WTC11 (cell line): ENCODE results near the gene CIT. TPM values are rescaled to one million over a fixed set of nuclear protein-coding genes. Genes with fewer than 3 reads are reported as not detected.

ENCODE experiments used
- ATAC-seq: fragments of 200-7000 bp; cut with Tn5 transposase; 2 replicates; pipeline ENCODE4 v1.10.0; 2021; ENCODE audit warnings: mild to moderate bottlenecking, moderate library complexity
- CTCF ChIA-PET: fragments of 300-600 bp; sonication (Branson Sonifier 250); formaldehyde crosslinking; loops from one replicate; lab custom pipeline; 2021; ENCODE audit warnings: antibody characterized with exemption; lab: Charles Lee
- POLR2A ChIA-PET: fragments of 350-600 bp; sonication (Branson Sonifier 250); formaldehyde crosslinking; loops from one replicate; lab custom pipeline; 2021; ENCODE audit warnings: antibody characterized with exemption; lab: Charles Lee
- DNase-seq: peaks from one replicate; pipeline ENCODE4 v3.0.0; 2021; ENCODE audit warnings: low spot score
- H3K27ac Mint-ChIP-seq: 2 replicates; pipeline ENCODE4 v1.8.0; 2021; ENCODE audit warnings: mixed read lengths
- H3K27me3 Mint-ChIP-seq: 2 replicates; pipeline ENCODE4 v1.8.0; 2021; ENCODE audit warnings: low read depth, mild to moderate bottlenecking, moderate library complexity, mixed read lengths
- H3K36me3 Mint-ChIP-seq: 2 replicates; pipeline ENCODE4 v1.8.0; 2021; ENCODE audit warnings: mixed read lengths
- H3K4me1 Mint-ChIP-seq: 2 replicates; pipeline ENCODE4 v1.8.0; 2022; ENCODE audit warnings: mixed read lengths
- H3K4me3 Mint-ChIP-seq: 2 replicates; pipeline ENCODE4 v1.8.0; 2021; ENCODE audit warnings: mild to moderate bottlenecking, moderate library complexity, mixed read lengths
- H3K9me3 Mint-ChIP-seq: 2 replicates; pipeline ENCODE4 v1.8.0; 2021; ENCODE audit warnings: mixed read lengths
- GABPB1 ChIP-seq: sonication (generic); formaldehyde crosslinking; IDR thresholded peaks from 2 replicates; pipeline ENCODE4 v1.8.1; 2023; ENCODE audit warnings: mild to moderate bottlenecking, missing genetic modification reagents
- GRHL2 ChIP-seq: fragments of 250-450 bp; sonication (Bioruptor Pico); IDR thresholded peaks from 2 replicates; pipeline ENCODE4 v1.8.0; 2022; ENCODE audit warnings: mild to moderate bottlenecking, moderate library complexity; ENCODE audit not compliant: insufficient replicate concordance, severe bottlenecking
- JAZF1 ChIP-seq: fragments of 250-450 bp; sonication (Bioruptor Pico); IDR thresholded peaks from 2 replicates; pipeline ENCODE4 v1.9.0; 2021; ENCODE audit warnings: moderate library complexity, mild to moderate bottlenecking, inconsistent platforms
- KAT7 ChIP-seq: sonication (generic); formaldehyde crosslinking; IDR thresholded peaks from 2 replicates; pipeline ENCODE4 v1.8.1; 2023; ENCODE audit warnings: missing genetic modification reagents, mild to moderate bottlenecking, borderline replicate concordance
- MXD4 ChIP-seq: fragments of 250-450 bp; sonication (Bioruptor Pico); IDR thresholded peaks from 2 replicates; pipeline ENCODE4 v1.8.0; 2021; ENCODE audit warnings: mild to moderate bottlenecking, moderate library complexity, borderline replicate concordance
- NFATC4 ChIP-seq: fragments of 250-450 bp; sonication (Bioruptor Pico); IDR thresholded peaks from 2 replicates; pipeline ENCODE4 v1.9.0; 2021; ENCODE audit warnings: mild to moderate bottlenecking
- NFE2L1 ChIP-seq: sonication (generic); formaldehyde crosslinking; IDR thresholded peaks from 2 replicates; pipeline ENCODE4 v1.8.1; 2023; ENCODE audit warnings: missing genetic modification reagents
- OVOL2 ChIP-seq: fragments of 250-450 bp; sonication (Bioruptor Pico); IDR thresholded peaks from 2 replicates; pipeline ENCODE4 v1.9.0; 2021; ENCODE audit warnings: mild to moderate bottlenecking, borderline replicate concordance
- RORB ChIP-seq: fragments of 250-450 bp; sonication (Bioruptor Pico); IDR thresholded peaks from 2 replicates; pipeline ENCODE4 v1.9.0; 2021; ENCODE audit warnings: mild to moderate bottlenecking
- SMAD3 ChIP-seq: sonication (generic); formaldehyde crosslinking; IDR thresholded peaks from 2 replicates; pipeline ENCODE4 v1.8.0; 2022; ENCODE audit warnings: missing genetic modification reagents, mild to moderate bottlenecking, borderline replicate concordance
- TEAD4 ChIP-seq: sonication (generic); formaldehyde crosslinking; IDR thresholded peaks from 2 replicates; pipeline ENCODE4 v1.8.0; 2022; ENCODE audit warnings: mild to moderate bottlenecking, missing genetic modification reagents
- total RNA-seq: library from RNA; stranded (reverse); gene quantifications from 3 replicates; pipeline ENCODE4 v1.2.3, GENCODE V29; 2021
- TF ChIP-seq, protein P1 (sequence below): sonication (generic); formaldehyde crosslinking; conservative IDR thresholded peaks from 2 replicates; pipeline ENCODE4 v1.8.1; 2023; ENCODE audit warnings: mild to moderate bottlenecking, low read depth, missing genetic modification reagents, moderate library complexity
- TF ChIP-seq, protein P2 (sequence below): sonication (generic); formaldehyde crosslinking; IDR thresholded peaks from 2 replicates; pipeline ENCODE4 v1.8.1; 2023; ENCODE audit warnings: mild to moderate bottlenecking, missing genetic modification reagents, borderline replicate concordance
- TF ChIP-seq, protein P3 (sequence below): sonication (generic); formaldehyde crosslinking; IDR thresholded peaks from 2 replicates; pipeline ENCODE4 v1.8.1; 2022; ENCODE audit warnings: low read depth, missing genetic modification reagents, borderline replicate concordance
- TF ChIP-seq, protein P4 (sequence below): sonication (generic); formaldehyde crosslinking; IDR thresholded peaks from 2 replicates; pipeline ENCODE4 v1.8.1; 2022; ENCODE audit warnings: mild to moderate bottlenecking, missing genetic modification reagents, moderate library complexity, borderline replicate concordance
- TF ChIP-seq, protein P5 (sequence below): fragments of 250-450 bp; sonication (Bioruptor Pico); IDR thresholded peaks from 2 replicates; pipeline ENCODE4 v1.9.0; 2021; ENCODE audit warnings: moderate library complexity, mild to moderate bottlenecking, inconsistent platforms, borderline replicate concordance
- TF ChIP-seq, protein P6 (sequence below): sonication (generic); formaldehyde crosslinking; IDR thresholded peaks from 2 replicates; pipeline ENCODE4 v1.8.1; 2023; ENCODE audit warnings: mild to moderate bottlenecking, missing genetic modification reagents, moderate library complexity
- TF ChIP-seq, protein P7 (sequence below): sonication (generic); formaldehyde crosslinking; IDR thresholded peaks from 2 replicates; pipeline ENCODE4 v1.8.0; 2022; ENCODE audit warnings: mild to moderate bottlenecking, missing genetic modification reagents

CIT gene
- total RNA-seq, 1 experiment from 2014 or later: 65.4 TPM

DNA sequence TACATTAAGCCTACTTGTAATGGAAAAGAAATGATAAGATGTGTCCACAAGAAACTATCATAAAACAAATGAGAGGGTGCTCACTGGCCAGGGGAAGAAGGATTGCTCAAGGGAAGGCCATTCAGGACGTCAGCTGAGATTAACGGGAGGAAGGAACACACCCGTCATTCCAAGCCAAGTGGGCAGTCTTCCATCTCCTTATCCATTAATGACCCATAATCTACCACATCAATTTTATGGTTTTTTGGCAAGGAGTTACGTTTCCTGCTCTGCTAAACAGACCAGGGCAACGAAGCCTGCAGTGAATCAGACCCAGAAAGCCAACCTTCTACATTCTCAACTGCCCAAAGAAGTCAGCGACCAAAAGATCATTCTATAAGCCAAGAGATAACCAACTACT, 184.1 kb downstream of the CIT start:
- TF ChIP-seq, protein P1, sequence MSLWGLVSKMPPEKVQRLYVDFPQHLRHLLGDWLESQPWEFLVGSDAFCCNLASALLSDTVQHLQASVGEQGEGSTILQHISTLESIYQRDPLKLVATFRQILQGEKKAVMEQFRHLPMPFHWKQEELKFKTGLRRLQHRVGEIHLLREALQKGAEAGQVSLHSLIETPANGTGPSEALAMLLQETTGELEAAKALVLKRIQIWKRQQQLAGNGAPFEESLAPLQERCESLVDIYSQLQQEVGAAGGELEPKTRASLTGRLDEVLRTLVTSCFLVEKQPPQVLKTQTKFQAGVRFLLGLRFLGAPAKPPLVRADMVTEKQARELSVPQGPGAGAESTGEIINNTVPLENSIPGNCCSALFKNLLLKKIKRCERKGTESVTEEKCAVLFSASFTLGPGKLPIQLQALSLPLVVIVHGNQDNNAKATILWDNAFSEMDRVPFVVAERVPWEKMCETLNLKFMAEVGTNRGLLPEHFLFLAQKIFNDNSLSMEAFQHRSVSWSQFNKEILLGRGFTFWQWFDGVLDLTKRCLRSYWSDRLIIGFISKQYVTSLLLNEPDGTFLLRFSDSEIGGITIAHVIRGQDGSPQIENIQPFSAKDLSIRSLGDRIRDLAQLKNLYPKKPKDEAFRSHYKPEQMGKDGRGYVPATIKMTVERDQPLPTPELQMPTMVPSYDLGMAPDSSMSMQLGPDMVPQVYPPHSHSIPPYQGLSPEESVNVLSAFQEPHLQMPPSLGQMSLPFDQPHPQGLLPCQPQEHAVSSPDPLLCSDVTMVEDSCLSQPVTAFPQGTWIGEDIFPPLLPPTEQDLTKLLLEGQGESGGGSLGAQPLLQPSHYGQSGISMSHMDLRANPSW (CRISPR knock-in tag): no peak
- TF ChIP-seq TEAD4 (CRISPR knock-in tag) (no peak), MXD4 (no peak), GRHL2 (CRISPR knock-in tag) (no peak)
- TF ChIP-seq, protein P2, sequence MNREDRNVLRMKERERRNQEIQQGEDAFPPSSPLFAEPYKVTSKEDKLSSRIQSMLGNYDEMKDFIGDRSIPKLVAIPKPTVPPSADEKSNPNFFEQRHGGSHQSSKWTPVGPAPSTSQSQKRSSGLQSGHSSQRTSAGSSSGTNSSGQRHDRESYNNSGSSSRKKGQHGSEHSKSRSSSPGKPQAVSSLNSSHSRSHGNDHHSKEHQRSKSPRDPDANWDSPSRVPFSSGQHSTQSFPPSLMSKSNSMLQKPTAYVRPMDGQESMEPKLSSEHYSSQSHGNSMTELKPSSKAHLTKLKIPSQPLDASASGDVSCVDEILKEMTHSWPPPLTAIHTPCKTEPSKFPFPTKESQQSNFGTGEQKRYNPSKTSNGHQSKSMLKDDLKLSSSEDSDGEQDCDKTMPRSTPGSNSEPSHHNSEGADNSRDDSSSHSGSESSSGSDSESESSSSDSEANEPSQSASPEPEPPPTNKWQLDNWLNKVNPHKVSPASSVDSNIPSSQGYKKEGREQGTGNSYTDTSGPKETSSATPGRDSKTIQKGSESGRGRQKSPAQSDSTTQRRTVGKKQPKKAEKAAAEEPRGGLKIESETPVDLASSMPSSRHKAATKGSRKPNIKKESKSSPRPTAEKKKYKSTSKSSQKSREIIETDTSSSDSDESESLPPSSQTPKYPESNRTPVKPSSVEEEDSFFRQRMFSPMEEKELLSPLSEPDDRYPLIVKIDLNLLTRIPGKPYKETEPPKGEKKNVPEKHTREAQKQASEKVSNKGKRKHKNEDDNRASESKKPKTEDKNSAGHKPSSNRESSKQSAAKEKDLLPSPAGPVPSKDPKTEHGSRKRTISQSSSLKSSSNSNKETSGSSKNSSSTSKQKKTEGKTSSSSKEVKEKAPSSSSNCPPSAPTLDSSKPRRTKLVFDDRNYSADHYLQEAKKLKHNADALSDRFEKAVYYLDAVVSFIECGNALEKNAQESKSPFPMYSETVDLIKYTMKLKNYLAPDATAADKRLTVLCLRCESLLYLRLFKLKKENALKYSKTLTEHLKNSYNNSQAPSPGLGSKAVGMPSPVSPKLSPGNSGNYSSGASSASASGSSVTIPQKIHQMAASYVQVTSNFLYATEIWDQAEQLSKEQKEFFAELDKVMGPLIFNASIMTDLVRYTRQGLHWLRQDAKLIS (CRISPR knock-in tag): no peak
- TF ChIP-seq, protein P3, sequence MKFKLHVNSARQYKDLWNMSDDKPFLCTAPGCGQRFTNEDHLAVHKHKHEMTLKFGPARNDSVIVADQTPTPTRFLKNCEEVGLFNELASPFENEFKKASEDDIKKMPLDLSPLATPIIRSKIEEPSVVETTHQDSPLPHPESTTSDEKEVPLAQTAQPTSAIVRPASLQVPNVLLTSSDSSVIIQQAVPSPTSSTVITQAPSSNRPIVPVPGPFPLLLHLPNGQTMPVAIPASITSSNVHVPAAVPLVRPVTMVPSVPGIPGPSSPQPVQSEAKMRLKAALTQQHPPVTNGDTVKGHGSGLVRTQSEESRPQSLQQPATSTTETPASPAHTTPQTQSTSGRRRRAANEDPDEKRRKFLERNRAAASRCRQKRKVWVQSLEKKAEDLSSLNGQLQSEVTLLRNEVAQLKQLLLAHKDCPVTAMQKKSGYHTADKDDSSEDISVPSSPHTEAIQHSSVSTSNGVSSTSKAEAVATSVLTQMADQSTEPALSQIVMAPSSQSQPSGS (CRISPR knock-in tag): no peak
- TF ChIP-seq, protein P4, sequence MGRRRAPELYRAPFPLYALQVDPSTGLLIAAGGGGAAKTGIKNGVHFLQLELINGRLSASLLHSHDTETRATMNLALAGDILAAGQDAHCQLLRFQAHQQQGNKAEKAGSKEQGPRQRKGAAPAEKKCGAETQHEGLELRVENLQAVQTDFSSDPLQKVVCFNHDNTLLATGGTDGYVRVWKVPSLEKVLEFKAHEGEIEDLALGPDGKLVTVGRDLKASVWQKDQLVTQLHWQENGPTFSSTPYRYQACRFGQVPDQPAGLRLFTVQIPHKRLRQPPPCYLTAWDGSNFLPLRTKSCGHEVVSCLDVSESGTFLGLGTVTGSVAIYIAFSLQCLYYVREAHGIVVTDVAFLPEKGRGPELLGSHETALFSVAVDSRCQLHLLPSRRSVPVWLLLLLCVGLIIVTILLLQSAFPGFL: no peak
- no peaks in the 10 kb centered on the region for H3K27me3 Mint-ChIP-seq
- DNase-seq (no peak), ATAC-seq (no peak)
- H3K4me3 Mint-ChIP-seq: no peak overlapping the region
- ChIA-PET POLR2A (no interaction called here), CTCF (no interaction called here)
- no peaks in the 10 kb centered on the region for H3K9me3 Mint-ChIP-seq
- peaks cover 46% of the 10 kb centered on the region for H3K36me3 Mint-ChIP-seq
- no peak overlapping the region for H3K27ac Mint-ChIP-seq
- no peaks in the 10 kb centered on the region for H3K4me1 Mint-ChIP-seq

DNA sequence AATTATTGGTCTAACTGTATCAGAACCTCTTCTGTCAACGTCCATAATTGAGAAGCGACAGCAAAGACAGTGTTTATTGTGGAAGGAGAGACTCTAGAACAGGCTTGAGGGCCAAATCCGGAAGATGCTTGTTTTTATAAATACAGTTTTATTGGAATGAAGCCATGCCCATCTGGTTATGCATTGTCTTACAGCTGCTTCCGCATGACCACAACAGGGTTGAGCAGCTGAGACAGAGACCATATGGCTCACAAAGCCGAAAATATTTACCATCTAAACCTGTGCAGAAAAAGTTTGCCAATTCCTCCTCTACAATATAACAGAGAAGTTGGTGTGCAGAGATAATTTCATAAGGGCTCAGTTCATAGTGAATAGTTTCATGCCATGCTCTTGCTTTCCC, 184.7 kb downstream of the CIT start:
- no peak for DNase-seq
- no peak for TF ChIP-seq KAT7 (CRISPR knock-in tag)
- TF ChIP-seq, protein P2 (CRISPR knock-in tag): no peak
- TF ChIP-seq, protein P5, sequence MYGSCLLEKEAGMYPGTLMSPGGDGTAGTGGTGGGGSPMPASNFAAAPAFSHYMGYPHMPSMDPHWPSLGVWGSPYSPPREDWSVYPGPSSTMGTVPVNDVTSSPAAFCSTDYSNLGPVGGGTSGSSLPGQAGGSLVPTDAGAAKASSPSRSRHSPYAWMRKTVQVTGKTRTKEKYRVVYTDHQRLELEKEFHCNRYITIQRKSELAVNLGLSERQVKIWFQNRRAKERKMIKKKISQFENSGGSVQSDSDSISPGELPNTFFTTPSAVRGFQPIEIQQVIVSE (CRISPR knock-in tag): no peak
- TF ChIP-seq JAZF1 (CRISPR knock-in tag): no peak
- no peak for TF ChIP-seq OVOL2
- TF ChIP-seq RORB (CRISPR knock-in tag): no peak
- TF ChIP-seq SMAD3: no peak
- TF ChIP-seq NFE2L1 (CRISPR knock-in tag): no peak
- no peak for TF ChIP-seq GABPB1 (CRISPR knock-in tag)
- no peak for TF ChIP-seq NFATC4 (CRISPR knock-in tag)
- TF ChIP-seq, protein P6, sequence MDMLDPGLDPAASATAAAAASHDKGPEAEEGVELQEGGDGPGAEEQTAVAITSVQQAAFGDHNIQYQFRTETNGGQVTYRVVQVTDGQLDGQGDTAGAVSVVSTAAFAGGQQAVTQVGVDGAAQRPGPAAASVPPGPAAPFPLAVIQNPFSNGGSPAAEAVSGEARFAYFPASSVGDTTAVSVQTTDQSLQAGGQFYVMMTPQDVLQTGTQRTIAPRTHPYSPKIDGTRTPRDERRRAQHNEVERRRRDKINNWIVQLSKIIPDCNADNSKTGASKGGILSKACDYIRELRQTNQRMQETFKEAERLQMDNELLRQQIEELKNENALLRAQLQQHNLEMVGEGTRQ (CRISPR knock-in tag): no peak
- TF ChIP-seq, protein P7, sequence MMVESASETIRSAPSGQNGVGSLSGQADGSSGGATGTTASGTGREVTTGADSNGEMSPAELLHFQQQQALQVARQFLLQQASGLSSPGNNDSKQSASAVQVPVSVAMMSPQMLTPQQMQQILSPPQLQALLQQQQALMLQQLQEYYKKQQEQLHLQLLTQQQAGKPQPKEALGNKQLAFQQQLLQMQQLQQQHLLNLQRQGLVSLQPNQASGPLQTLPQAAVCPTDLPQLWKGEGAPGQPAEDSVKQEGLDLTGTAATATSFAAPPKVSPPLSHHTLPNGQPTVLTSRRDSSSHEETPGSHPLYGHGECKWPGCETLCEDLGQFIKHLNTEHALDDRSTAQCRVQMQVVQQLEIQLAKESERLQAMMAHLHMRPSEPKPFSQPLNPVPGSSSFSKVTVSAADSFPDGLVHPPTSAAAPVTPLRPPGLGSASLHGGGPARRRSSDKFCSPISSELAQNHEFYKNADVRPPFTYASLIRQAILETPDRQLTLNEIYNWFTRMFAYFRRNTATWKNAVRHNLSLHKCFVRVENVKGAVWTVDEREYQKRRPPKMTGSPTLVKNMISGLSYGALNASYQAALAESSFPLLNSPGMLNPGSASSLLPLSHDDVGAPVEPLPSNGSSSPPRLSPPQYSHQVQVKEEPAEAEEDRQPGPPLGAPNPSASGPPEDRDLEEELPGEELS (CRISPR knock-in tag): no peak

More for the DNA sequence above, 184.7 kb downstream of the CIT start:
- CTCF ChIA-PET: no interaction called here
- no peak for ATAC-seq
- H3K4me3 Mint-ChIP-seq: no peak overlapping the region
- peaks cover 47% of the 10 kb centered on the region for H3K36me3 Mint-ChIP-seq
- peaks cover 2% of the 10 kb centered on the region; the same call in 1 of the 2 replicates for H3K4me1 Mint-ChIP-seq
- POLR2A ChIA-PET: no interaction called here
- no peaks in the 10 kb centered on the region for H3K9me3 Mint-ChIP-seq
- H3K27me3 Mint-ChIP-seq: no peaks in the 10 kb centered on the region
- H3K27ac Mint-ChIP-seq: no peak overlapping the region
